GM10266 (cell line): Measurements from ENCODE around the gene BUB1.
"Not testable (repeated sequence)": the region's sequence is repeated elsewhere in the genome, so short reads cannot be mapped to it uniquely, and the experiment has no call there.

Experiments
- DNase-seq: peaks from one replicate; pipeline ENCODE4 v3.0.0; 2012; ENCODE audit errors: extremely low spot score
- CTCF ChIP-seq: IDR thresholded peaks from 2 replicates; pipeline ENCODE4 v1.5.1; 2012; ENCODE audit warnings: mild to moderate bottlenecking, low read depth; ENCODE audit not compliant: control insufficient read depth, insufficient read depth; ENCODE audit errors: missing control alignments

Gene BUB1

GRCh38 chr2:110708455-110708854, 30.6 kb upstream of the BUB1 start:
- no peak for DNase-seq

GRCh38 chr2:110707386-110707965, 29.6 kb upstream of the BUB1 start:
- no peak for TF ChIP-seq CTCF
- no peak for DNase-seq

More at GRCh38 chr2:110708455-110708854, 30.6 kb upstream of the BUB1 start:
- TF ChIP-seq CTCF, result no peak

DNA sequence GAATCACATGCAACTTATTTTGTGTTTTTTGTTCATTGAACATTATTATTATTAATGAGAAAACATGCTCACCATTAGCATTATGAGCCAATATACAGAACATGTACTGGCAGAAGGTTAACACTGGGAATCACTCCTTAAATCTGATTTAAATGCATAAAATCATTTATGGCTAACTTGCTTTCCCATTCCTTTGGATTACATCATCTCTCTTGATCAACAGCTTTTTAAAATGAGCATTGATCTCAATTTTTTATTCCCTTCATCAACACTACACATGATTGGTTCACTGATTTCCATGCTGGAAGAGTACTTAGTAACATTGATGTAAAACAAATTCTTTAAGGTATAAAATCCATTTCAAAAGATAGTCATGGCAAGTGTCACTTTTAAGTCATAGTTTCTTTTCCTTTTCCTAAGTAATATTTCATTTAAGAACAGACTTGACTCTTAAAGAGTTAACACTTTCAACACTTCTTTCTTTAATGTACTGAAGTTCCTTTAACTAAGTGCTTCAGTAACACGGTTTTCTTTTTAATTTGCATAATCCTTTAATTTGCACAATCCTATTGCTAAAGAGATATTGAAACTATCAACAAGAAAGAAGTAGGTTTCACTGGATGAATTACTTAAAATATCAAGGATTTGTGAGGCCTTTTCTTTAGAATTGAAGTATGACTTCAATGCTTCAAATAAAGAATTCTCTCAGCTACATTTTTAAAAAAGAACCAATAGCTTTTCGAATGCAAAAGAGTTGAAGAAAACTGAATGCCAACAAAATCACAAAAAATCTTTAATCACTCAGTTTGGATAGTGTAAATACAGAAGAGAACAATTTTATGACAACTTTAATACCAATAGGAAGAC, 24.9 kb upstream of the BUB1 start:
- no peak for DNase-seq
- TF ChIP-seq CTCF, result no peak

DNA sequence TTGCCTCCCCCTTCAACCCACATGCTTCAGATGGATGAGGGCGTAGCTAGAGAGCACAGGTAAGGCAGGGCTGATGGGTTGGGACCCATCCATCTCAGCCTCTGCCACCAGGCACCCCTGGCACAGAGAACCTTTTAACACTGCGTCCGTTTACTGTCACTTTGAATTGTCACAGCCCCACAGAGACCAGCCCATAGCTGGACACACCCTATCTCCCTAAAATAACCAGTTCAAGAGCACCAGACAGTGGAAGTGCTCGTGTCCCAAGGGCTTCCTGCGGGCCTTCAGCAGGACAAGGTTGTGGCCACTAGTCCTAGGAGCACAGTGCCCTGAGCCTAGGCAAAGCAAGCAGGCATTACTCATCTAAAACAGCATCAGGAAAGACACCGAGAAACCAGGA, 20.4 kb upstream of the BUB1 start:
- not testable (repeated sequence) for DNase-seq

DNA sequence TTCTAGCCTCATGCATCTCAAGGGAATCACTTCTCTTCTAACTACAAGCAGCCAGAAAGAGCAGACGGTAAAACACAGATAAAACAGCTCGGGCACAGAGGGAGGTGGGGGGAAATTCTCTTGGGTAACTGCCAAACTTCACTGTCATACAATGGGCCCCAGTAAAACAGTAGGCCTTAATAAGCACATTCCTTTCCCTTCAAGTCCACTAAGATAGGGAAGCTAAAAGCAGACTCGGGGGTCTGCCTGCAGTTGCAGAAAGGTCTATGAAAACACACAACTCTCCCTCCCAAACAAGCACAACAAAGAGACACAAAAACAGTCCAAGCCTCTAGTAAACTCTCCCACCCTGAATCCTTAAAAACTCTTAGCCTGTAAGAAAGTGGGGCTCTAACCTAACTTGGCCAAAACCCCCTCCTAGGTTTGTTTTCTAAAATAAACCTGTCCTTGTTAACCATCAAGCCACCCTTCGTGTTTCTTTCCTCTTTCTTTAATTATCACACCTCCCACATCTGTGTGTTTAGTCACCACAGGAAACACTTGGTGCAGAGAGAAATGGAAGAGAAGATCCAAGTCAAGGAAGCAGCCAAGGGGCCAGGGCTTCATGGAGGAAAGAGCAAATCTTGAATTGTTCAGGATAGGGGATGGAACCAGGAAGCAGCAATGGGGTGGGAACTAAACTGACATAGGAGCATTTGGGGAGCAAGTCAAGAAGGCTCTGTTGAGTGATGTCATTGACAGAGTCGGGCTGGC, 17.5 kb upstream of the BUB1 start:
- DNase-seq, result not testable (repeated sequence)

GRCh38 chr2:110691612-110692258, 13.9 kb upstream of the BUB1 start:
- no peak for DNase-seq
- TF ChIP-seq CTCF, result no peak

GRCh38 chr2:110690083-110690965, 12.5 kb upstream of the BUB1 start:
- TF ChIP-seq CTCF, result no peak
- DNase-seq, result no peak
